ENCODE measurements around the gene PFKP.

DNA sequence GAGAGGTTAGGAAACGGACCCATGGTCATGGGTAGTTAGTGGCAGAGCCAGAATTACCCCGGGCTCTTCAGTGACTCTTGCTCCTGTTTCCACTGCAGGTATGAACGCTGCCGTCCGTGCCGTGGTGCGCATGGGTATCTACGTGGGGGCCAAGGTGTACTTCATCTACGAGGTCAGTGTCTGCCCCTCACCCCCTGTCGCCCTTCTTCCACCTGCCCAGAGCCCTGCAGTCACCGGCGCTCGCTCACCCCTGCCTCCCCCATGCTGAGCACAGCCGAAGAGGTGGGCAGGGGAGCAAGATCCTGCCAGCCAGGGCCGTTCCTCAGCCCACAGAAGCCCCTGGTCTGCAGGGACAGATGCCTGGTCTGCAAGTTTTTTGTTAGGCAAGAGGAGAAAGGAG, 14.9 kb downstream of the PFKP start:
- TF ChIP-seq, protein P1, sequence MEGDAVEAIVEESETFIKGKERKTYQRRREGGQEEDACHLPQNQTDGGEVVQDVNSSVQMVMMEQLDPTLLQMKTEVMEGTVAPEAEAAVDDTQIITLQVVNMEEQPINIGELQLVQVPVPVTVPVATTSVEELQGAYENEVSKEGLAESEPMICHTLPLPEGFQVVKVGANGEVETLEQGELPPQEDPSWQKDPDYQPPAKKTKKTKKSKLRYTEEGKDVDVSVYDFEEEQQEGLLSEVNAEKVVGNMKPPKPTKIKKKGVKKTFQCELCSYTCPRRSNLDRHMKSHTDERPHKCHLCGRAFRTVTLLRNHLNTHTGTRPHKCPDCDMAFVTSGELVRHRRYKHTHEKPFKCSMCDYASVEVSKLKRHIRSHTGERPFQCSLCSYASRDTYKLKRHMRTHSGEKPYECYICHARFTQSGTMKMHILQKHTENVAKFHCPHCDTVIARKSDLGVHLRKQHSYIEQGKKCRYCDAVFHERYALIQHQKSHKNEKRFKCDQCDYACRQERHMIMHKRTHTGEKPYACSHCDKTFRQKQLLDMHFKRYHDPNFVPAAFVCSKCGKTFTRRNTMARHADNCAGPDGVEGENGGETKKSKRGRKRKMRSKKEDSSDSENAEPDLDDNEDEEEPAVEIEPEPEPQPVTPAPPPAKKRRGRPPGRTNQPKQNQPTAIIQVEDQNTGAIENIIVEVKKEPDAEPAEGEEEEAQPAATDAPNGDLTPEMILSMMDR (tag by site-specific recombination; IDR thresholded peaks at IDR 0.05) = no peak
- TF ChIP-seq ZBTB7A (tag by site-specific recombination; IDR thresholded peaks at IDR 0.05; ENCODE audit: low read depth) (no peak), ZFP41 (tag by site-specific recombination; IDR thresholded peaks at IDR 0.05; ENCODE audit: borderline replicate concordance) (no peak), YY1 (tag by site-specific recombination; IDR thresholded peaks at IDR 0.05) (no peak), SALL2 (tag by site-specific recombination; IDR thresholded peaks at IDR 0.05; ENCODE audit: borderline replicate concordance) (no peak), ZNF248 (tag by site-specific recombination; IDR thresholded peaks at IDR 0.05) (no peak), ZNF132 (tag by site-specific recombination; IDR thresholded peaks at IDR 0.05; ENCODE audit: borderline replicate concordance) (no peak), ZBTB21 (tag by site-specific recombination; IDR thresholded peaks at IDR 0.05) (no peak)
- TF ChIP-seq, protein P2, sequence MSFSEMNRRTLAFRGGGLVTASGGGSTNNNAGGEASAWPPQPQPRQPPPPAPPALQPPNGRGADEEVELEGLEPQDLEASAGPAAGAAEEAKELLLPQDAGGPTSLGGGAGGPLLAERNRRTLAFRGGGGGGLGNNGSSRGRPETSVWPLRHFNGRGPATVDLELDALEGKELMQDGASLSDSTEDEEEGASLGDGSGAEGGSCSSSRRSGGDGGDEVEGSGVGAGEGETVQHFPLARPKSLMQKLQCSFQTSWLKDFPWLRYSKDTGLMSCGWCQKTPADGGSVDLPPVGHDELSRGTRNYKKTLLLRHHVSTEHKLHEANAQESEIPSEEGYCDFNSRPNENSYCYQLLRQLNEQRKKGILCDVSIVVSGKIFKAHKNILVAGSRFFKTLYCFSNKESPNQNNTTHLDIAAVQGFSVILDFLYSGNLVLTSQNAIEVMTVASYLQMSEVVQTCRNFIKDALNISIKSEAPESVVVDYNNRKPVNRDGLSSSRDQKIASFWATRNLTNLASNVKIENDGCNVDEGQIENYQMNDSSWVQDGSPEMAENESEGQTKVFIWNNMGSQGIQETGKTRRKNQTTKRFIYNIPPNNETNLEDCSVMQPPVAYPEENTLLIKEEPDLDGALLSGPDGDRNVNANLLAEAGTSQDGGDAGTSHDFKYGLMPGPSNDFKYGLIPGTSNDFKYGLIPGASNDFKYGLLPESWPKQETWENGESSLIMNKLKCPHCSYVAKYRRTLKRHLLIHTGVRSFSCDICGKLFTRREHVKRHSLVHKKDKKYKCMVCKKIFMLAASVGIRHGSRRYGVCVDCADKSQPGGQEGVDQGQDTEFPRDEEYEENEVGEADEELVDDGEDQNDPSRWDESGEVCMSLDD (tag by site-specific recombination; IDR thresholded peaks at IDR 0.05) = no peak
- TF ChIP-seq, protein P3, sequence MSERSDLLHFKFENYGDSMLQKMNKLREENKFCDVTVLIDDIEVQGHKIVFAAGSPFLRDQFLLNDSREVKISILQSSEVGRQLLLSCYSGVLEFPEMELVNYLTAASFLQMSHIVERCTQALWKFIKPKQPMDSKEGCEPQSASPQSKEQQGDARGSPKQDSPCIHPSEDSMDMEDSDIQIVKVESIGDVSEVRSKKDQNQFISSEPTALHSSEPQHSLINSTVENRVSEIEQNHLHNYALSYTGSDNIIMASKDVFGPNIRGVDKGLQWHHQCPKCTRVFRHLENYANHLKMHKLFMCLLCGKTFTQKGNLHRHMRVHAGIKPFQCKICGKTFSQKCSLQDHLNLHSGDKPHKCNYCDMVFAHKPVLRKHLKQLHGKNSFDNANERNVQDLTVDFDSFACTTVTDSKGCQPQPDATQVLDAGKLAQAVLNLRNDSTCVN (tag by site-specific recombination; optimal IDR thresholded peaks at IDR 0.05) = no peak
- TF ChIP-seq, protein P4, sequence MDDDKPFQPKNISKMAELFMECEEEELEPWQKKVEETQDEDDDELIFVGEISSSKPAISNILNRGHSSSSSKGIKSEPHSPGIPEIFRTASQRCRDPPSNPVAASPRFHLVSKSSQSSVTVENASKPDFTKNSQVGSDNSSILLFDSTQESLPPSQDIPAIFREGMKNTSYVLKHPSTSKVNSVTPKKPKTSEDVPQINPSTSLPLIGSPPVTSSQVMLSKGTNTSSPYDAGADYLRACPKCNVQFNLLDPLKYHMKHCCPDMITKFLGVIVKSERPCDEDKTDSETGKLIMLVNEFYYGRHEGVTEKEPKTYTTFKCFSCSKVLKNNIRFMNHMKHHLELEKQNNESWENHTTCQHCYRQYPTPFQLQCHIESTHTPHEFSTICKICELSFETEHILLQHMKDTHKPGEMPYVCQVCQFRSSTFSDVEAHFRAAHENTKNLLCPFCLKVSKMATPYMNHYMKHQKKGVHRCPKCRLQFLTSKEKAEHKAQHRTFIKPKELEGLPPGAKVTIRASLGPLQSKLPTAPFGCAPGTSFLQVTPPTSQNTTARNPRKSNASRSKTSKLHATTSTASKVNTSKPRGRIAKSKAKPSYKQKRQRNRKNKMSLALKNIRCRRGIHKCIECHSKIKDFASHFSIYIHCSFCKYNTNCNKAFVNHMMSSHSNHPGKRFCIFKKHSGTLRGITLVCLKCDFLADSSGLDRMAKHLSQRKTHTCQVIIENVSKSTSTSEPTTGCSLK (tag by site-specific recombination; IDR thresholded peaks at IDR 0.05) = no peak
- TF ChIP-seq, protein P5, sequence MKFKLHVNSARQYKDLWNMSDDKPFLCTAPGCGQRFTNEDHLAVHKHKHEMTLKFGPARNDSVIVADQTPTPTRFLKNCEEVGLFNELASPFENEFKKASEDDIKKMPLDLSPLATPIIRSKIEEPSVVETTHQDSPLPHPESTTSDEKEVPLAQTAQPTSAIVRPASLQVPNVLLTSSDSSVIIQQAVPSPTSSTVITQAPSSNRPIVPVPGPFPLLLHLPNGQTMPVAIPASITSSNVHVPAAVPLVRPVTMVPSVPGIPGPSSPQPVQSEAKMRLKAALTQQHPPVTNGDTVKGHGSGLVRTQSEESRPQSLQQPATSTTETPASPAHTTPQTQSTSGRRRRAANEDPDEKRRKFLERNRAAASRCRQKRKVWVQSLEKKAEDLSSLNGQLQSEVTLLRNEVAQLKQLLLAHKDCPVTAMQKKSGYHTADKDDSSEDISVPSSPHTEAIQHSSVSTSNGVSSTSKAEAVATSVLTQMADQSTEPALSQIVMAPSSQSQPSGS (tag by site-specific recombination; IDR thresholded peaks at IDR 0.05; ENCODE audit: low read depth) = no peak
- TF ChIP-seq, protein P6, sequence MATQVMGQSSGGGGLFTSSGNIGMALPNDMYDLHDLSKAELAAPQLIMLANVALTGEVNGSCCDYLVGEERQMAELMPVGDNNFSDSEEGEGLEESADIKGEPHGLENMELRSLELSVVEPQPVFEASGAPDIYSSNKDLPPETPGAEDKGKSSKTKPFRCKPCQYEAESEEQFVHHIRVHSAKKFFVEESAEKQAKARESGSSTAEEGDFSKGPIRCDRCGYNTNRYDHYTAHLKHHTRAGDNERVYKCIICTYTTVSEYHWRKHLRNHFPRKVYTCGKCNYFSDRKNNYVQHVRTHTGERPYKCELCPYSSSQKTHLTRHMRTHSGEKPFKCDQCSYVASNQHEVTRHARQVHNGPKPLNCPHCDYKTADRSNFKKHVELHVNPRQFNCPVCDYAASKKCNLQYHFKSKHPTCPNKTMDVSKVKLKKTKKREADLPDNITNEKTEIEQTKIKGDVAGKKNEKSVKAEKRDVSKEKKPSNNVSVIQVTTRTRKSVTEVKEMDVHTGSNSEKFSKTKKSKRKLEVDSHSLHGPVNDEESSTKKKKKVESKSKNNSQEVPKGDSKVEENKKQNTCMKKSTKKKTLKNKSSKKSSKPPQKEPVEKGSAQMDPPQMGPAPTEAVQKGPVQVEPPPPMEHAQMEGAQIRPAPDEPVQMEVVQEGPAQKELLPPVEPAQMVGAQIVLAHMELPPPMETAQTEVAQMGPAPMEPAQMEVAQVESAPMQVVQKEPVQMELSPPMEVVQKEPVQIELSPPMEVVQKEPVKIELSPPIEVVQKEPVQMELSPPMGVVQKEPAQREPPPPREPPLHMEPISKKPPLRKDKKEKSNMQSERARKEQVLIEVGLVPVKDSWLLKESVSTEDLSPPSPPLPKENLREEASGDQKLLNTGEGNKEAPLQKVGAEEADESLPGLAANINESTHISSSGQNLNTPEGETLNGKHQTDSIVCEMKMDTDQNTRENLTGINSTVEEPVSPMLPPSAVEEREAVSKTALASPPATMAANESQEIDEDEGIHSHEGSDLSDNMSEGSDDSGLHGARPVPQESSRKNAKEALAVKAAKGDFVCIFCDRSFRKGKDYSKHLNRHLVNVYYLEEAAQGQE (tag by site-specific recombination; IDR thresholded peaks at IDR 0.05) = no peak
- TF ChIP-seq, protein P7, sequence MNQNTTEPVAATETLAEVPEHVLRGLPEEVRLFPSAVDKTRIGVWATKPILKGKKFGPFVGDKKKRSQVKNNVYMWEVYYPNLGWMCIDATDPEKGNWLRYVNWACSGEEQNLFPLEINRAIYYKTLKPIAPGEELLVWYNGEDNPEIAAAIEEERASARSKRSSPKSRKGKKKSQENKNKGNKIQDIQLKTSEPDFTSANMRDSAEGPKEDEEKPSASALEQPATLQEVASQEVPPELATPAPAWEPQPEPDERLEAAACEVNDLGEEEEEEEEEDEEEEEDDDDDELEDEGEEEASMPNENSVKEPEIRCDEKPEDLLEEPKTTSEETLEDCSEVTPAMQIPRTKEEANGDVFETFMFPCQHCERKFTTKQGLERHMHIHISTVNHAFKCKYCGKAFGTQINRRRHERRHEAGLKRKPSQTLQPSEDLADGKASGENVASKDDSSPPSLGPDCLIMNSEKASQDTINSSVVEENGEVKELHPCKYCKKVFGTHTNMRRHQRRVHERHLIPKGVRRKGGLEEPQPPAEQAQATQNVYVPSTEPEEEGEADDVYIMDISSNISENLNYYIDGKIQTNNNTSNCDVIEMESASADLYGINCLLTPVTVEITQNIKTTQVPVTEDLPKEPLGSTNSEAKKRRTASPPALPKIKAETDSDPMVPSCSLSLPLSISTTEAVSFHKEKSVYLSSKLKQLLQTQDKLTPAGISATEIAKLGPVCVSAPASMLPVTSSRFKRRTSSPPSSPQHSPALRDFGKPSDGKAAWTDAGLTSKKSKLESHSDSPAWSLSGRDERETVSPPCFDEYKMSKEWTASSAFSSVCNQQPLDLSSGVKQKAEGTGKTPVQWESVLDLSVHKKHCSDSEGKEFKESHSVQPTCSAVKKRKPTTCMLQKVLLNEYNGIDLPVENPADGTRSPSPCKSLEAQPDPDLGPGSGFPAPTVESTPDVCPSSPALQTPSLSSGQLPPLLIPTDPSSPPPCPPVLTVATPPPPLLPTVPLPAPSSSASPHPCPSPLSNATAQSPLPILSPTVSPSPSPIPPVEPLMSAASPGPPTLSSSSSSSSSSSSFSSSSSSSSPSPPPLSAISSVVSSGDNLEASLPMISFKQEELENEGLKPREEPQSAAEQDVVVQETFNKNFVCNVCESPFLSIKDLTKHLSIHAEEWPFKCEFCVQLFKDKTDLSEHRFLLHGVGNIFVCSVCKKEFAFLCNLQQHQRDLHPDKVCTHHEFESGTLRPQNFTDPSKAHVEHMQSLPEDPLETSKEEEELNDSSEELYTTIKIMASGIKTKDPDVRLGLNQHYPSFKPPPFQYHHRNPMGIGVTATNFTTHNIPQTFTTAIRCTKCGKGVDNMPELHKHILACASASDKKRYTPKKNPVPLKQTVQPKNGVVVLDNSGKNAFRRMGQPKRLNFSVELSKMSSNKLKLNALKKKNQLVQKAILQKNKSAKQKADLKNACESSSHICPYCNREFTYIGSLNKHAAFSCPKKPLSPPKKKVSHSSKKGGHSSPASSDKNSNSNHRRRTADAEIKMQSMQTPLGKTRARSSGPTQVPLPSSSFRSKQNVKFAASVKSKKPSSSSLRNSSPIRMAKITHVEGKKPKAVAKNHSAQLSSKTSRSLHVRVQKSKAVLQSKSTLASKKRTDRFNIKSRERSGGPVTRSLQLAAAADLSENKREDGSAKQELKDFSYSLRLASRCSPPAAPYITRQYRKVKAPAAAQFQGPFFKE (tag by site-specific recombination; IDR thresholded peaks at IDR 0.05; ENCODE audit: borderline replicate concordance) = no peak

Data from HEK293 (cell line).